Nasal cavity respiratory epithelium epithelial cell of viscerocranial mucosa (primary cell): ENCODE measurements around the gene RBM17. TPM values are rescaled to one million over a fixed set of nuclear protein-coding genes. Genes with fewer than 3 reads are reported as not detected.

Experiments
- total RNA-seq: library from RNA; depleted of rRNA; stranded (reverse); fragments of >200 nt; gene quantifications from 2 replicates; pipeline ENCODE4 v1.2.3, GENCODE V29; 2014

The RBM17 gene, protein sequence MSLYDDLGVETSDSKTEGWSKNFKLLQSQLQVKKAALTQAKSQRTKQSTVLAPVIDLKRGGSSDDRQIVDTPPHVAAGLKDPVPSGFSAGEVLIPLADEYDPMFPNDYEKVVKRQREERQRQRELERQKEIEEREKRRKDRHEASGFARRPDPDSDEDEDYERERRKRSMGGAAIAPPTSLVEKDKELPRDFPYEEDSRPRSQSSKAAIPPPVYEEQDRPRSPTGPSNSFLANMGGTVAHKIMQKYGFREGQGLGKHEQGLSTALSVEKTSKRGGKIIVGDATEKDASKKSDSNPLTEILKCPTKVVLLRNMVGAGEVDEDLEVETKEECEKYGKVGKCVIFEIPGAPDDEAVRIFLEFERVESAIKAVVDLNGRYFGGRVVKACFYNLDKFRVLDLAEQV
- total RNA-seq, result 59.8 and 76.1 TPM in 2 replicates

DNA sequence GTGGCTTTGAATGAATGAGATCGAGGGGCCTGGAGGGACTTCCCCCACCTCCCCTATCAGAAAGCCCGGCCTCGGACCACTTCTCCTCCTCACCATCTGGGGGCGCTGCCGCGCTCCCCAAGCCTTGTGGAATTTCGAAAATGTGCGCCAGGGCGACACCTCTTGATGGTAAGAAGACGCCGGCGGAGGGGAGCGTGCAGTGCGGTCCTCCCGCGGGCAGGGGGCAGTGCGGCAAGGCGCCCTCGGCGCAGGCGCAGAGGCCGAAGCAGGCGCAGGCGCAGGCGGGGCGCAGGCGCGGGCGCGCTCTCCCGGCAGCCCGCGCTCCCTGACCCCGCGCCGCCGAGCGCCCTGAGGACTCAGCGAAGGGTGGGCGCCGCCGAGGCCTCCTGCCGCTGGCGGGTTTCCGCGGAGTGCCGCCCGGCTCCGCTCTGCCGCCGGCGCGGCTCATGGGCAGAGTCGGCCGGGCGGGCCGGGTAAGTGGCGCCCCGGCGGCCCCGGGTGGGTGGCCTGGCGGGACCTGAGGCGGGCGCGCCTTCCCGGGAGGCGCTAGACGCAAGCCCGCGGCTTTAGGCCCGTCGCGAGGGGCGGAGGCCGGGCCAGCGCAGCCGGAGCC, at the start of gene RBM17:
Gene RBM17 (plus strand): TSS at position 314 of the 613 bp plus-strand sequence. CDS start 8,032 bp downstream, outside the sequence.

DNA sequence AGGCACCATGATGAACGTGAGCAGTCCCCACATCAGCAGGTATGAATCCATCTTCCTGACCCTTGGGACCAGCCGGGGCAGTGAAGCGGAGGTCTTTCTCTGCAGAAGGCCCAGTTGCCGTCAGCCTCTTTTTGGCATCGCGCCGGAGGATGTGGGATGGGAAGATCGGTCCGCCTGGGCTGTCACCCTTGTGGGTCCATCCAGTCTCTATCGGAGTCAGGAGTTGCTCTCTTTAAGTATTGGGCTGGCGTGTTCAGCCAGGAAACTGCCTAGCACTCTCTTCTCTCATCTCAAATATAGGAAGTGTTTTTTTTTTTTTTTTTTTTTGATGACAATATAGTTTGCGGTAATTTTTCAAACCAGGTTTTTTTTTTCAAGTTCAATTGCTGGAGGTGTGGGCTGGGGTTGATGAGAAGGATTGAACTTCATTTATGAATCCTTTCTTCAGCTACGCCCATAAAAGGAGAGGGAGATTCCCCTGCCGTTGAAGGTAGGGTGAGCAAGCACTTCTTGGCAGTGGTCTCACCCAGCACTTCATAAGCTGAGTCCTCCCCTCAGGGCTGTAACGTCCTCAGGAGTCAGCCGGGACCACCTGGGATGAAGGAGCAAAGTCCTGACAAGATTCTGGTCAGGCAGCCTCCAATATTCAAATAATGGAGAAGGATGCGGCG, 26.6 kb upstream of the RBM17 start, which contains the start of gene IL2RA:
Gene IL2RA (minus strand): TSS at position 267 of the 671 bp plus-strand sequence. CDS start 216 bp downstream, at position 51.

Other genes with a start within 250 kb of the RBM17 start
- 5.1 and 7.3 TPM in 2 replicates for gene ANKRD16, start 199.1 kb upstream of the RBM17 start, total RNA-seq
- 75.5 and 98.1 TPM in 2 replicates for gene FBH1, start 198.8 kb upstream of the RBM17 start, total RNA-seq
- 0.68 and 3.6 TPM in 2 replicates for gene IL15RA, start 111.5 kb upstream of the RBM17 start, total RNA-seq
- gene IL2RA, start 26.7 kb upstream of the RBM17 start, total RNA-seq, result not detected in 2 replicates
- 7.2 and 33.7 TPM in 2 replicates for gene PFKFB3, start 113.9 kb downstream of the RBM17 start, total RNA-seq